Fibroblast of lung (primary cell): Measurements from ENCODE around the gene HAVCR2. TPM values are rescaled to one million over a fixed set of nuclear protein-coding genes. Genes with fewer than 3 reads are reported as not detected.

ENCODE experiments used
- DNase-seq, 2 donors: peaks; one replicate each; pipeline versions ENCODE4 v3.0.0 to v3.0.0-alpha.2; 2010; ENCODE audit warnings: low read depth in 2 of 2
- H2AFZ ChIP-seq: 2 replicates; pipeline ENCODE4 v1.5.1; 2012; ENCODE audit warnings: low read length, control low read depth, inconsistent platforms
- H3K27ac ChIP-seq: 2 replicates; pipeline ENCODE4 v1.5.1; 2011; ENCODE audit warnings: low read length, control low read depth; ENCODE audit not compliant: insufficient read depth
- H3K27me3 ChIP-seq: 2 replicates; pipeline ENCODE4 v1.5.1; 2011; ENCODE audit warnings: mild to moderate bottlenecking, low read length; ENCODE audit not compliant: control insufficient read depth, insufficient read depth
- H3K36me3 ChIP-seq: 2 replicates; pipeline ENCODE4 v1.5.1; 2011; ENCODE audit warnings: low read length; ENCODE audit not compliant: control insufficient read depth, insufficient read depth
- H3K4me1 ChIP-seq: 2 replicates; pipeline ENCODE4 v1.5.1; 2011; ENCODE audit warnings: low read length; ENCODE audit not compliant: control insufficient read depth, insufficient read depth; ENCODE audit errors: extremely low read depth
- H3K4me2 ChIP-seq: 2 replicates; pipeline ENCODE4 v1.5.1; 2011; ENCODE audit warnings: low read length, control low read depth; ENCODE audit not compliant: insufficient read depth; ENCODE audit errors: extremely low read depth
- H3K4me3 ChIP-seq, 4 experiments: fragments of 200-600 bp in 1 of 4; sonication (generic) in 1 of 4; replicated peaks in 1 of 4; 2 replicates each; pipeline ENCODE4 v1.5.1; 2011 to 2016; ENCODE audit warnings: low read length in 4 of 4, low read depth in 3 of 4, mild to moderate bottlenecking in 3 of 4, control low read depth in 2 of 4, inconsistent platforms in 1 of 4, mixed read lengths in 1 of 4; ENCODE audit not compliant: insufficient read depth in 1 of 4; ENCODE audit errors: control extremely low read depth in 1 of 4
- H3K79me2 ChIP-seq: 2 replicates; pipeline ENCODE4 v1.5.1; 2012; ENCODE audit warnings: mild to moderate bottlenecking, low read length, inconsistent platforms; ENCODE audit not compliant: control insufficient read depth, insufficient read depth
- H3K9ac ChIP-seq: 2 replicates; pipeline ENCODE4 v1.5.1; 2011; ENCODE audit warnings: mild to moderate bottlenecking, low read length, control low read depth; ENCODE audit not compliant: insufficient read depth
- H3K9me3 ChIP-seq: 2 replicates; pipeline ENCODE4 v1.5.1; 2012; ENCODE audit warnings: low read depth, low read length; ENCODE audit not compliant: control insufficient read depth, insufficient read depth
- H4K20me1 ChIP-seq: 2 replicates; pipeline ENCODE4 v1.5.1; 2011; ENCODE audit warnings: low read length; ENCODE audit not compliant: control insufficient read depth, insufficient read depth; ENCODE audit errors: extremely low read depth
- EZH2 ChIP-seq: IDR thresholded peaks from 2 replicates; pipeline ENCODE4 v1.5.1; 2012; ENCODE audit warnings: low read length, control low read depth, mild to moderate bottlenecking; ENCODE audit errors: missing control alignments
- polyA plus RNA-seq, 2 donors: library from polyadenylated mRNA; depleted of rRNA in 1 of 2; stranded (reverse) in 1 of 2; unstranded in 1 of 2; fragments of >200 nt; gene quantifications; 2 replicates each; pipeline ENCODE4 v1.2.1, GENCODE V29; 2011 to 2012; ENCODE audit warnings: missing spikeins in 1 of 2
- total RNA-seq: library from RNA; depleted of rRNA; stranded (reverse); fragments of >200 nt; gene quantifications from 2 replicates; pipeline ENCODE4 v1.2.1, GENCODE V29; 2014
- TF ChIP-seq, protein P1 (sequence below), 2 donors: IDR thresholded peaks in 1 of 2; conservative IDR thresholded peaks in 1 of 2; 1 replicate in 1 of 2; 2 replicates in 1 of 2; pipeline ENCODE4 v1.5.1; 2011 to 2012; ENCODE audit warnings: low read length in 2 of 2, control low read depth in 1 of 2, inconsistent platforms in 1 of 2, low read depth in 1 of 2, mild to moderate bottlenecking in 1 of 2

The HAVCR2 gene
- total and polyA plus RNA-seq, 2 donors (not counting 1 experiment from before 2014, with no cell fraction given): 0.56 to 2.5 TPM

DNA sequence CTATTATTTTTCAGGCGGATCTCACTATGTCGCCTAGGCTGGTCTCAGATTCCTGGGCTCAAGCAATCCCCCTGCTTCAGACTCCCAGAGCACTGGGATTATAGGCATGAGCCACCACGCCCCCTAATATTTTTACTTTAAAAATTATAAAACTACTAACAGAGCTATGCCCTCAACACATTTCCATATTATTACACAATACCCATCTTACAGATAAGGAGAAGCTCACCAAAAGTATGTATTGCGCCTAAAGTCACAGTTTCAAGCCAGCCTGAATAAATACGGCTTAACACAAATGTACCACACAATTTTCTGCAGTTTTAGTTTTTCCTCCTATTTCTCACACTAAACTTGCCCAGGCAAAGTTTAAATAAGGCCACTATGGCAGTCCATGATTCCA is 40.1 kb downstream of the HAVCR2 start:
- no peak overlapping the region for H3K27ac ChIP-seq
- DNase-seq: no peak

DNA sequence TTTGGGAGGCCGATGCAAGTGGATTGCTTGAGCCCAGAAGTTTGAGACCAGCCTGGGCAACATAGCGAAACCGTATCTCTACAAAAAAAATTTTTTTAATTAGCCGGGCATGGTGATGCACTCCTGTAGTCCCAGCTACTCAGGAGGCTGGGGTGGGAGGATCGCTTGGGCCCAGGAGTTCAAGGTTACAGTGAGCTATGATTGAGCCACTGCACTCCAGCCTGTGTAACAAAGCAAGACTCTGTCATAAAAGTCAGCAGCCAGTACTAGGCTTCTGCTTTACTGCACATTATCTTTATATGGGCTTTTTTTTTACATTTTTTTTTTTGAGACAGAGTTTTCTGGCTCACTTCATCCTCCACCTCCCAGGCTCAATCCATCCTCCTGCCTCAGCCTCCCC is 40.5 kb downstream of the HAVCR2 start:
- Histone ChIP-seq H3K9me3 (no peaks in the 10 kb centered on the region), H3K79me2 (no peaks in the 10 kb centered on the region), H3K27me3 (no peaks in the 10 kb centered on the region), H2AFZ (no peak overlapping the region), H3K4me3 (no peak overlapping the region), H3K4me1 (no peaks in the 10 kb centered on the region), H3K36me3 (no peaks in the 10 kb centered on the region), H4K20me1 (no peaks in the 10 kb centered on the region), H3K9ac (no peak overlapping the region), H3K27ac (no peak overlapping the region), H3K4me2 (no peak overlapping the region)
- TF ChIP-seq EZH2: no peak
- TF ChIP-seq, protein P1, sequence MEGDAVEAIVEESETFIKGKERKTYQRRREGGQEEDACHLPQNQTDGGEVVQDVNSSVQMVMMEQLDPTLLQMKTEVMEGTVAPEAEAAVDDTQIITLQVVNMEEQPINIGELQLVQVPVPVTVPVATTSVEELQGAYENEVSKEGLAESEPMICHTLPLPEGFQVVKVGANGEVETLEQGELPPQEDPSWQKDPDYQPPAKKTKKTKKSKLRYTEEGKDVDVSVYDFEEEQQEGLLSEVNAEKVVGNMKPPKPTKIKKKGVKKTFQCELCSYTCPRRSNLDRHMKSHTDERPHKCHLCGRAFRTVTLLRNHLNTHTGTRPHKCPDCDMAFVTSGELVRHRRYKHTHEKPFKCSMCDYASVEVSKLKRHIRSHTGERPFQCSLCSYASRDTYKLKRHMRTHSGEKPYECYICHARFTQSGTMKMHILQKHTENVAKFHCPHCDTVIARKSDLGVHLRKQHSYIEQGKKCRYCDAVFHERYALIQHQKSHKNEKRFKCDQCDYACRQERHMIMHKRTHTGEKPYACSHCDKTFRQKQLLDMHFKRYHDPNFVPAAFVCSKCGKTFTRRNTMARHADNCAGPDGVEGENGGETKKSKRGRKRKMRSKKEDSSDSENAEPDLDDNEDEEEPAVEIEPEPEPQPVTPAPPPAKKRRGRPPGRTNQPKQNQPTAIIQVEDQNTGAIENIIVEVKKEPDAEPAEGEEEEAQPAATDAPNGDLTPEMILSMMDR (conservative IDR thresholded peaks at IDR 0.05 in 1 of 2, IDR thresholded peaks at IDR 0.05 in 1 of 2; ENCODE audit: low read depth in 1 of 2, low read length in 2 of 2): no peak
- DNase-seq: no peak

More for the DNA sequence above, 40.1 kb downstream of the HAVCR2 start:
- no peaks in the 10 kb centered on the region for H3K79me2 ChIP-seq
- H3K9ac ChIP-seq: no peak overlapping the region
- TF ChIP-seq, protein P1 (conservative IDR thresholded peaks at IDR 0.05 in 1 of 2, IDR thresholded peaks at IDR 0.05 in 1 of 2; ENCODE audit: low read depth in 1 of 2, low read length in 2 of 2): no peak
- TF ChIP-seq EZH2: no peak
- H2AFZ ChIP-seq: no peak overlapping the region
- H3K36me3 ChIP-seq: no peaks in the 10 kb centered on the region
- H3K4me3 ChIP-seq: no peak overlapping the region
- H3K27me3 ChIP-seq: no peaks in the 10 kb centered on the region
- H3K4me1 ChIP-seq: no peaks in the 10 kb centered on the region
- H4K20me1 ChIP-seq: no peaks in the 10 kb centered on the region
- no peak overlapping the region for H3K4me2 ChIP-seq
- no peaks in the 10 kb centered on the region for H3K9me3 ChIP-seq

DNA sequence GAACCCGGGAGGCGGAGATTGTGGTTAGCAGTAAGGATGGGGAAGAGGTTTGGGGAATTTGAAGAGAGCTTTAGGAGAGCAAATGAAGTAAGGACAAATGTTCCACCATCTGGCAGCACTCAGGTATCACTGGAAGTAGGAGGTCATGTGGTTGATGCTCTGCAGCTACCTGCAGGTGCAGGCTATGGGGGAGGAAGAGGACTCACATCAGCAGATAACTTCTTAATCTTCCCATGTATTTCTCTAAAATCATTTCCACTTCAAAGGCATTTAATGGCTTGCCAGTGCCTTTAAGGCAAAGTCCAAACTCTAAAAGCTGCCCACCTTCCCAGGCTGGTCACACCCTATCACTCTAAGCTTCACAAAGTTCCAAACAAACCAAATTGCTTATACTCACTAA is 41.8 kb downstream of the HAVCR2 start:
- Histone ChIP-seq H3K4me3 (no peak overlapping the region), H3K9ac (no peak overlapping the region), H3K9me3 (no peaks in the 10 kb centered on the region), H3K4me1 (no peaks in the 10 kb centered on the region), H3K36me3 (no peaks in the 10 kb centered on the region), H3K27ac (no peak overlapping the region), H3K27me3 (no peaks in the 10 kb centered on the region), H4K20me1 (no peaks in the 10 kb centered on the region), H3K79me2 (no peaks in the 10 kb centered on the region), H3K4me2 (no peak overlapping the region), H2AFZ (no peak overlapping the region)
- no peak for DNase-seq
- no peak for TF ChIP-seq EZH2
- TF ChIP-seq, protein P1 (conservative IDR thresholded peaks at IDR 0.05 in 1 of 2, IDR thresholded peaks at IDR 0.05 in 1 of 2; ENCODE audit: low read depth in 1 of 2, low read length in 2 of 2): no peak
